H9 (cell line): ENCODE data around the gene THEM5. TPM values are rescaled to one million over a fixed set of nuclear protein-coding genes. Genes with fewer than 3 reads are reported as not detected.

Source experiments
- DNase-seq: peaks from one replicate; pipeline ENCODE4 v3.0.0-alpha.2; 2017
- H2AFZ ChIP-seq: one replicate; pipeline ENCODE4 v1.6.1; 2013; ENCODE audit warnings: mild to moderate bottlenecking, low read length, control low read depth, moderate library complexity
- H2AK5ac ChIP-seq: 2 replicates; pipeline ENCODE4 v1.6.1; 2013; ENCODE audit warnings: low read length, control low read depth, mixed read lengths; ENCODE audit not compliant: insufficient read length
- H2BK120ac ChIP-seq: one replicate; pipeline ENCODE4 v1.6.1; 2013; ENCODE audit warnings: low read depth, mild to moderate bottlenecking, low read length, control low read depth, inconsistent platforms; ENCODE audit not compliant: poor library complexity, severe bottlenecking
- H2BK12ac ChIP-seq: 2 replicates; pipeline ENCODE4 v1.6.1; 2013; ENCODE audit warnings: low read length, control low read depth, mixed read lengths, low read depth; ENCODE audit not compliant: insufficient read length
- H2BK15ac ChIP-seq: 2 replicates; pipeline ENCODE4 v1.6.1; 2013; ENCODE audit warnings: low read depth, low read length, control low read depth
- H2BK20ac ChIP-seq: one replicate; pipeline ENCODE4 v1.6.1; 2013; ENCODE audit warnings: low read depth, mild to moderate bottlenecking, low read length, control low read depth, inconsistent platforms; ENCODE audit not compliant: poor library complexity, severe bottlenecking
- H2BK5ac ChIP-seq: 2 replicates; pipeline ENCODE4 v1.6.1; 2013; ENCODE audit warnings: low read length, control low read depth, mixed read lengths; ENCODE audit not compliant: insufficient read length
- H3K14ac ChIP-seq: 2 replicates; pipeline ENCODE4 v1.6.1; 2013; ENCODE audit warnings: low read length, control low read depth; ENCODE audit not compliant: insufficient read depth
- H3K18ac ChIP-seq: 2 replicates; pipeline ENCODE4 v1.6.1; 2013; ENCODE audit warnings: low read depth, mild to moderate bottlenecking, mixed read lengths, low read length, control low read depth; ENCODE audit not compliant: insufficient read length
- H3K23ac ChIP-seq: 2 replicates; pipeline ENCODE4 v1.6.1; 2013; ENCODE audit warnings: low read length, control low read depth, mixed read lengths, low read depth; ENCODE audit not compliant: insufficient read length
- H3K23me2 ChIP-seq: 2 replicates; pipeline ENCODE4 v1.6.1; 2013; ENCODE audit warnings: low read depth, mild to moderate bottlenecking, mixed read lengths, low read length, control low read depth; ENCODE audit not compliant: insufficient read length, poor library complexity, severe bottlenecking
- H3K27ac ChIP-seq: 2 replicates; pipeline ENCODE4 v1.5.1; 2013; ENCODE audit warnings: low read length, control low read depth, mixed read lengths, low read depth; ENCODE audit not compliant: insufficient read length
- H3K27me3 ChIP-seq: 2 replicates; pipeline ENCODE4 v1.6.1; 2013; ENCODE audit warnings: low read length, control low read depth, inconsistent platforms; ENCODE audit not compliant: insufficient read depth
- H3K4ac ChIP-seq: 2 replicates; pipeline ENCODE4 v1.6.1; 2013; ENCODE audit warnings: low read depth, mild to moderate bottlenecking, control low read depth, inconsistent platforms, low read length, moderate library complexity
- H3K4me1 ChIP-seq: 2 replicates; pipeline ENCODE4 v1.6.1; 2013; ENCODE audit warnings: low read length, control low read depth, inconsistent platforms; ENCODE audit not compliant: insufficient read depth
- H3K4me2 ChIP-seq: 2 replicates; pipeline ENCODE4 v1.6.1; 2013; ENCODE audit warnings: low read length, control low read depth, mixed read lengths; ENCODE audit not compliant: insufficient read length, insufficient read depth
- H3K56ac ChIP-seq: 2 replicates; pipeline ENCODE4 v1.6.1; 2013; ENCODE audit warnings: low read depth, mild to moderate bottlenecking, mixed read lengths, low read length, control low read depth; ENCODE audit not compliant: insufficient read length
- H3K79me1 ChIP-seq: 2 replicates; pipeline ENCODE4 v1.6.1; 2013; ENCODE audit warnings: low read depth, mild to moderate bottlenecking, moderate library complexity, low read length, control low read depth, inconsistent platforms; ENCODE audit not compliant: insufficient read depth, poor library complexity, severe bottlenecking
- H3K79me2 ChIP-seq: 2 replicates; pipeline ENCODE4 v1.6.1; 2013; ENCODE audit warnings: low read length, control low read depth, inconsistent platforms; ENCODE audit not compliant: insufficient read depth
- H3K9ac ChIP-seq: 2 replicates; pipeline ENCODE4 v1.6.1; 2013; ENCODE audit warnings: low read length, control low read depth, mixed read lengths; ENCODE audit not compliant: insufficient read length; ENCODE audit errors: extremely low read depth
- H3K9me3 ChIP-seq: one replicate; pipeline ENCODE4 v1.6.1; 2013; ENCODE audit warnings: low read depth, low read length, inconsistent platforms; ENCODE audit not compliant: control insufficient read depth
- H3T11ph ChIP-seq: one replicate; pipeline ENCODE4 v1.6.1; 2013; ENCODE audit warnings: mild to moderate bottlenecking, low read length, control low read depth, inconsistent platforms
- H4K20me1 ChIP-seq: one replicate; pipeline ENCODE4 v1.6.1; 2013; ENCODE audit not compliant: control insufficient read depth, insufficient read length, insufficient read depth
- H4K5ac ChIP-seq: 2 replicates; pipeline ENCODE4 v1.6.1; 2013; ENCODE audit warnings: low read depth, mild to moderate bottlenecking, mixed read lengths, low read length, control low read depth; ENCODE audit not compliant: insufficient read length
- H4K8ac ChIP-seq: replicated peaks from 2 replicates; pipeline ENCODE4 v1.6.1; 2013; ENCODE audit warnings: low read length, control low read depth, mixed read lengths, low read depth; ENCODE audit not compliant: insufficient read length
- H4K91ac ChIP-seq: 2 replicates; pipeline ENCODE4 v1.6.1; 2013; ENCODE audit warnings: low read depth, mild to moderate bottlenecking, moderate library complexity, mixed read lengths, low read length, control low read depth; ENCODE audit not compliant: insufficient read length
- H3K27ac Mint-ChIP-seq, 3 experiments: 2 replicates in 2 of 3; 3 replicates in 1 of 3; pipeline ENCODE4 v1.8.0; 2020 to 2021; ENCODE audit warnings: mixed read lengths in 3 of 3, mild to moderate bottlenecking in 1 of 3, moderate library complexity in 1 of 3
- H3K27me3 Mint-ChIP-seq: 2 replicates; pipeline ENCODE4 v1.8.0; 2021; ENCODE audit warnings: low read depth, mild to moderate bottlenecking, moderate library complexity, mixed read lengths
- H3K36me3 Mint-ChIP-seq, 3 experiments: 2 replicates in 2 of 3; 3 replicates in 1 of 3; pipeline ENCODE4 v1.8.0; 2020 to 2021; ENCODE audit warnings: low read depth in 3 of 3, mixed read lengths in 3 of 3; ENCODE audit not compliant: insufficient read depth in 1 of 3
- H3K4me1 Mint-ChIP-seq, 2 experiments: 2 replicates each; pipeline ENCODE4 v1.8.0; 2020; ENCODE audit warnings: mixed read lengths in 2 of 2
- H3K4me3 Mint-ChIP-seq, 2 experiments: 2 replicates in 1 of 2; 3 replicates in 1 of 2; pipeline ENCODE4 v1.8.0; 2020 to 2021; ENCODE audit warnings: mild to moderate bottlenecking in 2 of 2, mixed read lengths in 2 of 2, moderate library complexity in 1 of 2
- H3K9me3 Mint-ChIP-seq, 2 experiments: 2 replicates in 1 of 2; 3 replicates in 1 of 2; pipeline ENCODE4 v1.8.0; 2020; ENCODE audit warnings: mild to moderate bottlenecking in 2 of 2, mixed read lengths in 2 of 2, moderate library complexity in 1 of 2
- CTCF ChIP-seq: fragments of 200-600 bp; sonication (generic); conservative IDR thresholded peaks from 3 replicates; pipeline ENCODE4 v1.8.0; 2021; ENCODE audit warnings: antibody characterized with exemption, mild to moderate bottlenecking
- WGBS: extraction: QIAGEN DNeasy Blood & Tissue Kit; methylation state at CpG from one replicate; pipeline ENCODE4 v1.1.7; 2013; ENCODE audit warnings: missing lambda C conversion rate, low lambda C conversion rate, mixed read lengths; ENCODE audit not compliant: insufficient read length; ENCODE audit errors: extremely low coverage; 5-methylcytosine and 5-hydroxymethylcytosine counted together
- total RNA-seq: library from RNA; stranded (reverse); gene quantifications from 2 replicates; pipeline ENCODE4 v1.2.1, GENCODE V29; 2021

The THEM5 gene
- total RNA-seq, 1 experiment from 2014 or later, result not detected

- no peaks in the 10 kb centered on the region for H4K20me1 ChIP-seq
- DNase-seq, result no peak
- no peak overlapping the region for H4K91ac ChIP-seq
- no peak overlapping the region for H2BK12ac ChIP-seq
- Mint-ChIP-seq H3K4me3 (no peak overlapping the region), H3K27ac (no peak overlapping the region), H3K9me3 (no peaks in the 10 kb centered on the region), H3K27me3 (peaks cover 4% of the 10 kb centered on the region), H3K4me1 (peaks cover 11 to 16% of the 10 kb centered on the region in 2 experiments), H3K36me3 (no peaks in the 10 kb centered on the region)
- H2AFZ ChIP-seq, result no peak overlapping the region
- no peak overlapping the region for H2BK20ac ChIP-seq
- no peak overlapping the region for H3K14ac ChIP-seq
- H3K4me1 ChIP-seq, result no peaks in the 10 kb centered on the region
- H3K79me2 ChIP-seq, result no peaks in the 10 kb centered on the region
- no peak overlapping the region for H4K8ac ChIP-seq
- no peak overlapping the region for H3K27ac ChIP-seq
- no peak overlapping the region for H3K4ac ChIP-seq
- no peaks in the 10 kb centered on the region for H3K23me2 ChIP-seq
- H2BK120ac ChIP-seq, result no peak overlapping the region
- no peaks in the 10 kb centered on the region for H3K9me3 ChIP-seq
- no peak overlapping the region for H3K4me2 ChIP-seq
- H3T11ph ChIP-seq, result no peak overlapping the region
- no CpG with 5 or more reads among the region's 7 CpGs for WGBS
- H3K27me3 ChIP-seq, result no peaks in the 10 kb centered on the region
- no peak for TF ChIP-seq CTCF
- no peak overlapping the region for H3K18ac ChIP-seq
- no peak overlapping the region for H3K9ac ChIP-seq
- H4K5ac ChIP-seq, result no peak overlapping the region
- H2AK5ac ChIP-seq, result no peak overlapping the region
- no peak overlapping the region for H3K56ac ChIP-seq
- no peak overlapping the region for H3K23ac ChIP-seq
- H3K79me1 ChIP-seq, result no peaks in the 10 kb centered on the region
- no peak overlapping the region for H2BK5ac ChIP-seq
- H2BK15ac ChIP-seq, result no peak overlapping the region
Measured at GRCh38 chr1:151819976-151820623, 33.4 kb downstream of the THEM5 start.
